HepG2 (cell line): ENCODE measurements around the gene PRKAR2A. TPM values are rescaled to one million over a fixed set of nuclear protein-coding genes. Genes with fewer than 3 reads are reported as not detected.

ENCODE experiments used
- ATAC-seq: fragments of 200-7000 bp; cut with Tn5 transposase; 3 replicates; pipeline ENCODE4 v1.9.1; 2020; ENCODE audit warnings: mild to moderate bottlenecking, moderate library complexity
- BruUV-seq: library from RNA; stranded (reverse); fragments of 400-500 nt; replicated peaks from 2 replicates; lab custom pipeline; 2021; lab: Mats Ljungman, UMichigan
- CTCF ChIA-PET: fragments of 300-600 bp; formaldehyde crosslinking; extraction: SDS; loops from one replicate; lab custom pipeline; 2021; ENCODE audit warnings: low total read pairs, inconsistent platforms, low intra/inter-chr PET ratio; lab: Yijun Ruan, JAX
- POLR2A ChIA-PET: fragments of 350-600 bp; sonication (Branson Sonifier 250); formaldehyde crosslinking; loops from one replicate; lab custom pipeline; 2020; ENCODE audit warnings: antibody characterized with exemption, inconsistent platforms; lab: Yijun Ruan, JAX
- DNase-seq: peaks from one replicate; pipeline ENCODE4 v3.0.0-alpha.2; 2015; ENCODE audit warnings: low spot score
- FAIRE-seq: peaks from 3 replicates; lab custom pipeline; 2011; peaks lifted over from hg19 to GRCh38; lab: Jason Lieb, UNC
- H2AFZ ChIP-seq: one replicate; pipeline ENCODE4 v1.6.1; 2011; ENCODE audit warnings: low read length, inconsistent platforms
- H3K27ac ChIP-seq: fragments of 300-600 bp; 3 replicates; pipeline ENCODE4 v1.8.0; 2011; ENCODE audit warnings: mixed run types, mild to moderate bottlenecking, mixed read lengths, low read length, inconsistent platforms; ENCODE audit not compliant: insufficient read depth; ENCODE audit errors: extremely low read length
- H3K27me3 ChIP-seq, 2 experiments: fragments of 200-600 bp in 1 of 2; 2 replicates in 1 of 2; 3 replicates in 1 of 2; pipeline versions ENCODE4 v1.6.0 to v1.8.0; 2011; ENCODE audit warnings: low read length in 2 of 2, mild to moderate bottlenecking in 2 of 2, moderate library complexity in 2 of 2, inconsistent platforms in 1 of 2; ENCODE audit not compliant: insufficient read depth in 2 of 2, control insufficient read depth in 1 of 2
- H3K36me3 ChIP-seq, 2 experiments: fragments of 200-600 bp in 1 of 2; replicated peaks in 1 of 2; 2 replicates in 1 of 2; 3 replicates in 1 of 2; pipeline versions ENCODE4 v1.5.1 to v1.8.0; 2011; ENCODE audit warnings: low read length in 2 of 2, inconsistent platforms in 1 of 2; ENCODE audit not compliant: insufficient read depth in 2 of 2, control insufficient read depth in 1 of 2
- H3K4me1 ChIP-seq: 2 replicates; pipeline ENCODE4 v1.5.1; 2012; ENCODE audit warnings: low read length, inconsistent platforms; ENCODE audit not compliant: insufficient read depth
- H3K4me2 ChIP-seq: 2 replicates; pipeline ENCODE4 v1.6.0; 2011; ENCODE audit warnings: low read depth, low read length, inconsistent platforms
- H3K4me3 ChIP-seq, 3 experiments: fragments of 200-600 bp in 1 of 3; sonication (generic), shearing (Covaris generic) in 1 of 3; replicated peaks in 1 of 3; 2 replicates each; pipeline ENCODE4 v1.5.1; 2011 to 2016; ENCODE audit warnings: low read length in 3 of 3, inconsistent platforms in 2 of 3, low read depth in 2 of 3, mild to moderate bottlenecking in 2 of 3, control low read depth in 1 of 3, mixed read lengths in 1 of 3; ENCODE audit not compliant: insufficient read depth in 1 of 3
- H3K79me2 ChIP-seq: one replicate; pipeline ENCODE4 v1.6.1; 2011; ENCODE audit warnings: low read length, inconsistent platforms; ENCODE audit not compliant: insufficient read depth
- H3K9ac ChIP-seq: 2 replicates; pipeline ENCODE4 v1.6.0; 2011; ENCODE audit warnings: mild to moderate bottlenecking, low read depth, low read length, inconsistent platforms; ENCODE audit not compliant: insufficient read depth
- H3K9me3 ChIP-seq: 2 replicates; pipeline ENCODE4 v1.5.1; 2012; ENCODE audit warnings: mild to moderate bottlenecking, low read length
- H4K20me1 ChIP-seq: 2 replicates; pipeline ENCODE4 v1.6.0; 2011; ENCODE audit warnings: inconsistent platforms, mild to moderate bottlenecking, low read length, moderate library complexity; ENCODE audit not compliant: insufficient read depth
- AHDC1 ChIP-seq: sonication (generic); formaldehyde crosslinking; IDR thresholded peaks from 2 replicates; pipeline ENCODE4 v1.5.1; 2020; ENCODE audit warnings: mild to moderate bottlenecking, missing genetic modification reagents, borderline replicate concordance
- AKAP8 ChIP-seq: sonication (generic); formaldehyde crosslinking; IDR thresholded peaks from 2 replicates; pipeline ENCODE4 v1.5.1; 2020; ENCODE audit warnings: mild to moderate bottlenecking, missing genetic modification reagents
- CENPBD1 ChIP-seq: sonication (generic); formaldehyde crosslinking; IDR thresholded peaks from 2 replicates; pipeline ENCODE4 v1.8.0; 2022; ENCODE audit warnings: missing genetic modification reagents, low read depth, mild to moderate bottlenecking, borderline replicate concordance
- ETV5 ChIP-seq: IDR thresholded peaks from 2 replicates; pipeline ENCODE4 v1.6.1; 2018; ENCODE audit warnings: missing biosample characterization, missing genetic modification reagents, inconsistent platforms, borderline replicate concordance
- NFATC3 ChIP-seq: sonication (generic); formaldehyde crosslinking; IDR thresholded peaks from 2 replicates; pipeline ENCODE4 v1.5.1; 2020; ENCODE audit warnings: mild to moderate bottlenecking, missing genetic modification reagents
- TBX3 ChIP-seq: fragments of 450-650 bp; IDR thresholded peaks from 2 replicates; pipeline ENCODE4 v1.6.1; 2017; ENCODE audit warnings: antibody characterized with exemption, mild to moderate bottlenecking, inconsistent platforms, borderline replicate concordance
- ZBTB10 ChIP-seq: sonication (generic); formaldehyde crosslinking; IDR thresholded peaks from 2 replicates; pipeline ENCODE4 v1.4.0; 2020; ENCODE audit warnings: missing genetic modification reagents, borderline replicate concordance
- ZFP36L1 ChIP-seq: sonication (generic); formaldehyde crosslinking; IDR thresholded peaks from 2 replicates; pipeline ENCODE4 v1.8.0; 2022; ENCODE audit warnings: mild to moderate bottlenecking, missing genetic modification reagents, moderate library complexity
- ZFP90 ChIP-seq: sonication (generic); formaldehyde crosslinking; IDR thresholded peaks from 2 replicates; pipeline ENCODE4 v1.8.0; 2022; ENCODE audit warnings: missing genetic modification reagents, mild to moderate bottlenecking, inconsistent platforms, borderline replicate concordance
- ZKSCAN1 ChIP-seq: fragments of 150-350 bp; IDR thresholded peaks from 2 replicates; pipeline ENCODE4 v1.6.1; 2014; ENCODE audit warnings: low read length
- WGBS: methylation state at CpG from one replicate; pipeline ENCODE4 v1.1.6; 2017; ENCODE audit warnings: low lambda C conversion rate; 5-methylcytosine and 5-hydroxymethylcytosine counted together
- in situ Hi-C: cut with HindIII; loops from 2 replicates; pipeline ENCODE4 v1.10.0; 2017; ENCODE audit warnings: low pct_unique_long_range_greater_than_20kb; ENCODE audit not compliant: extremely low pct_ligation_motif_present
- intact Hi-C: fragments of 100-400 bp; cut with micrococcal nuclease; formaldehyde crosslinking; loops from one replicate; pipeline ENCODE4 v1.10.0; 2022; ENCODE audit not compliant: unreplicated experiment
- polyA plus RNA-seq, 8 experiments: library from polyadenylated mRNA; depleted of rRNA in 3 of 8; stranded (reverse) in 7 of 8; unstranded in 1 of 8; fragments of >200 nt; fragmentation: Illumina TruSeq in 4 of 8; extraction: Trizol in 4 of 8; gene quantifications; 2 replicates each; pipeline versions ENCODE4 v1.2.1 to v1.2.3, GENCODE V29; 2011 to 2016; ENCODE audit warnings: low read depth in 4 of 8, missing spikeins in 1 of 8, mixed read lengths in 1 of 8; ENCODE audit not compliant: insufficient read depth in 1 of 8
- total RNA-seq, 5 experiments: library from RNA; depleted of rRNA; stranded (reverse); fragments of >200 nt; fragmentation: Illumina TruSeq; extraction: Trizol; gene quantifications; 2 replicates each; pipeline ENCODE4 v1.2.3, GENCODE V29; 2016; ENCODE audit warnings: low read depth in 1 of 5

Gene PRKAR2A
- total and polyA plus RNA-seq, 2 of the 13 experiments (the other 11 are each of a cell fraction or from before 2014, with no cell fraction given) = 11.8 to 29.2 TPM

- no peak for TF ChIP-seq NFATC3 (CRISPR knock-in tag)
- no peak for TF ChIP-seq ZBTB10 (CRISPR knock-in tag)
- TF ChIP-seq TBX3 = no peak
- TF ChIP-seq ZFP36L1 (CRISPR knock-in tag) = no peak
- no peak for TF ChIP-seq ETV5 (CRISPR knock-in tag)
- TF ChIP-seq CENPBD1 (CRISPR knock-in tag) = no peak
Observed at GRCh38 chr3:48856469-48856868, 8.8 kb upstream of the PRKAR2A start (continued).

GRCh38 chr3:48855681-48856447, 8.2 kb upstream of the PRKAR2A start:
- in situ Hi-C loops = no loop called here
- Histone ChIP-seq H4K20me1 (no peaks in the 10 kb centered on the region), H2AFZ (peak overlapping the region; percentile 87), H3K4me3 (no peak overlapping the region), H3K9me3 (no peaks in the 10 kb centered on the region), H3K27me3 (no peaks in the 10 kb centered on the region), H3K4me2 (peak overlapping the region; percentile 55), H3K9ac (peak overlapping the region; percentile 42), H3K36me3 (peaks cover 0 to 8% of the 10 kb centered on the region in 2 experiments; a peak in 1 of 5 replicates), H3K4me1 (peaks cover 18% of the 10 kb centered on the region), H3K79me2 (no peaks in the 10 kb centered on the region), H3K27ac (peak overlapping the region; percentile 57)
- ChIA-PET CTCF (interaction anchor here (1.1 to 1.2 kb wide), 2 partner anchors 95 to 97 kb away, joined by 3 read pairs; no protein-coding TSS in a partner anchor), POLR2A (interaction anchor here (0.7 to 2.1 kb wide), 5 partner anchors 8 to 64 kb away, joined by 3 to 12 read pairs (median 5); partner anchors contain the start of gene PRKAR2A)
- FAIRE-seq (peak; percentile 88), DNase-seq (peak; percentile 87), ATAC-seq (peak; percentile 98)
- BruUV-seq = no TSS peak
- intact Hi-C loops = loop anchor here (1.0 to 2.0 kb wide), 2 partner anchors 41 to 63 kb away; partner anchors contain the start of gene ARIH2
- WGBS = 78% methylated on average over 9 of the region's 9 CpGs
- TF ChIP-seq AKAP8 (CRISPR knock-in tag) (no peak), AHDC1 (CRISPR knock-in tag) (peak; percentile 58; the same call in 1 of the 2 replicates), ZKSCAN1 (no peak), ZFP90 (CRISPR knock-in tag) (no peak)
